PFSK-1 (cell line): ENCODE measurements around the gene FAM9C.

ENCODE experiments used
- FOXP2 ChIP-seq: optimal IDR thresholded peaks from 2 replicates; pipeline ENCODE3; 2011; ENCODE audit warnings: borderline replicate concordance, control low read depth, inconsistent platforms; ENCODE audit not compliant: insufficient read depth; ENCODE audit errors: extremely low read length, extremely low read depth
- POLR2AphosphoS5 ChIP-seq: IDR thresholded peaks from 2 replicates; pipeline ENCODE4 v1.6.1; 2012; ENCODE audit warnings: low read depth, mild to moderate bottlenecking, control low read depth, low read length, moderate library complexity
- SIN3A ChIP-seq: IDR thresholded peaks from 2 replicates; pipeline ENCODE4 v1.6.1; 2012; ENCODE audit warnings: mild to moderate bottlenecking, low read length, moderate library complexity, borderline replicate concordance; ENCODE audit not compliant: insufficient read depth
- TAF1 ChIP-seq: IDR thresholded peaks from 2 replicates; pipeline ENCODE4 v1.6.1; 2012; ENCODE audit warnings: low read length, control low read depth, borderline replicate concordance; ENCODE audit not compliant: insufficient read depth
- TF ChIP-seq, protein P1 (sequence below), 2 experiments: IDR thresholded peaks; 2 replicates each; pipeline versions ENCODE4 v1.6.1 to v1.8.0; 2011 to 2012; ENCODE audit warnings: low read depth in 2 of 2, low read length in 2 of 2, control low read depth in 1 of 2, inconsistent platforms in 1 of 2, mild to moderate bottlenecking in 1 of 2, moderate library complexity in 1 of 2; ENCODE audit not compliant: insufficient read depth in 1 of 2

FAM9C gene

DNA sequence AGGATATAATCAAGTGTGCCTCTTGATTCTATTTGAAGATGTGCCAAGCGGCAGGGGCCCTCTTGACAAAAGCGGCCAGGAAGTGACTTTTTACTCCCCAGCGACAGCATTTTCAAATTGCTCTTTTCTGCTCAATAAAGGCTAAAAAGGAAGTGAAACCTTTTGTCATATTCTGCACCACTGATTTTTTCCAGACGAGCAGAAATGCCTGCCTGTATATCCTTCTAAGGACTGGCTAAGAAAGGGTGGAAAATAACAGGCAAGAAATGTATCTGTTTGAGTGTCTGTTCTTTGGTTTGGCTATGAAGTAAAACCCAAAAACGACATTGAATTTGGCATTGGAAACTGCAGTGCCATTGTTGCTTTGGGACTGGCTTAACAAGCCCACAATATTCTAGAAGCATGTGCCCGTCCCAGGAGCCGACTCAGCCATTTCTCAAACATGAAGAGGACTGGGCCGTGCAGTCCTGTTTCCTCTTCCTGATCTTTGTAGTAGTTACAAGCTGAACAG lies 44.1 kb downstream of the FAM9C start:
- TF ChIP-seq, protein P1, sequence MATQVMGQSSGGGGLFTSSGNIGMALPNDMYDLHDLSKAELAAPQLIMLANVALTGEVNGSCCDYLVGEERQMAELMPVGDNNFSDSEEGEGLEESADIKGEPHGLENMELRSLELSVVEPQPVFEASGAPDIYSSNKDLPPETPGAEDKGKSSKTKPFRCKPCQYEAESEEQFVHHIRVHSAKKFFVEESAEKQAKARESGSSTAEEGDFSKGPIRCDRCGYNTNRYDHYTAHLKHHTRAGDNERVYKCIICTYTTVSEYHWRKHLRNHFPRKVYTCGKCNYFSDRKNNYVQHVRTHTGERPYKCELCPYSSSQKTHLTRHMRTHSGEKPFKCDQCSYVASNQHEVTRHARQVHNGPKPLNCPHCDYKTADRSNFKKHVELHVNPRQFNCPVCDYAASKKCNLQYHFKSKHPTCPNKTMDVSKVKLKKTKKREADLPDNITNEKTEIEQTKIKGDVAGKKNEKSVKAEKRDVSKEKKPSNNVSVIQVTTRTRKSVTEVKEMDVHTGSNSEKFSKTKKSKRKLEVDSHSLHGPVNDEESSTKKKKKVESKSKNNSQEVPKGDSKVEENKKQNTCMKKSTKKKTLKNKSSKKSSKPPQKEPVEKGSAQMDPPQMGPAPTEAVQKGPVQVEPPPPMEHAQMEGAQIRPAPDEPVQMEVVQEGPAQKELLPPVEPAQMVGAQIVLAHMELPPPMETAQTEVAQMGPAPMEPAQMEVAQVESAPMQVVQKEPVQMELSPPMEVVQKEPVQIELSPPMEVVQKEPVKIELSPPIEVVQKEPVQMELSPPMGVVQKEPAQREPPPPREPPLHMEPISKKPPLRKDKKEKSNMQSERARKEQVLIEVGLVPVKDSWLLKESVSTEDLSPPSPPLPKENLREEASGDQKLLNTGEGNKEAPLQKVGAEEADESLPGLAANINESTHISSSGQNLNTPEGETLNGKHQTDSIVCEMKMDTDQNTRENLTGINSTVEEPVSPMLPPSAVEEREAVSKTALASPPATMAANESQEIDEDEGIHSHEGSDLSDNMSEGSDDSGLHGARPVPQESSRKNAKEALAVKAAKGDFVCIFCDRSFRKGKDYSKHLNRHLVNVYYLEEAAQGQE (IDR thresholded peaks at IDR 0.05; ENCODE audit: insufficient read depth in 1 of 2, low read depth in 2 of 2, low read length in 2 of 2) = no peak
- TF ChIP-seq SIN3A (no peak), POLR2AphosphoS5 (no peak), TAF1 (no peak), FOXP2 (no peak)

DNA sequence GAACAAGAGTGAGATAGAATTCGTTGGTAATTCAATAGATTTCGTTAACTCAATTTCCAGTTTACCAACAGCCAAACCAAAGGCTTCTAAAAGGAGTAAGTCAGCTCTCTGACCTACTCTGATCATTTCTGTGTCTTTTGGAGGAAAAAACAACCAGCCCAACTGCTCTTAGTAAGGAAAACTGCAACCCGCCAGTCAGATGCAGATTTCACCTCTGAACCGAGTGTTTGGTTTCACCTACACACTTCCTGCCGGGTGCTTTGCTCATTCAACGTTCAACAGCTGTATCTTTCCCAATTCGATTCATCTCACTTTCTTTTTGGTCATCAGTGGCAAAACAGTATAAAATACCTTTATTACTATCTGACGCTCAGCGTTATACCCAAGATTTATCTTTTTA lies 45.0 kb downstream of the FAM9C start:
- no peak for TF ChIP-seq TAF1
- TF ChIP-seq FOXP2 = no peak
- TF ChIP-seq POLR2AphosphoS5 = no peak
- TF ChIP-seq, protein P1 (IDR thresholded peaks at IDR 0.05; ENCODE audit: insufficient read depth in 1 of 2, low read depth in 2 of 2, low read length in 2 of 2) = no peak
- TF ChIP-seq SIN3A = no peak

DNA sequence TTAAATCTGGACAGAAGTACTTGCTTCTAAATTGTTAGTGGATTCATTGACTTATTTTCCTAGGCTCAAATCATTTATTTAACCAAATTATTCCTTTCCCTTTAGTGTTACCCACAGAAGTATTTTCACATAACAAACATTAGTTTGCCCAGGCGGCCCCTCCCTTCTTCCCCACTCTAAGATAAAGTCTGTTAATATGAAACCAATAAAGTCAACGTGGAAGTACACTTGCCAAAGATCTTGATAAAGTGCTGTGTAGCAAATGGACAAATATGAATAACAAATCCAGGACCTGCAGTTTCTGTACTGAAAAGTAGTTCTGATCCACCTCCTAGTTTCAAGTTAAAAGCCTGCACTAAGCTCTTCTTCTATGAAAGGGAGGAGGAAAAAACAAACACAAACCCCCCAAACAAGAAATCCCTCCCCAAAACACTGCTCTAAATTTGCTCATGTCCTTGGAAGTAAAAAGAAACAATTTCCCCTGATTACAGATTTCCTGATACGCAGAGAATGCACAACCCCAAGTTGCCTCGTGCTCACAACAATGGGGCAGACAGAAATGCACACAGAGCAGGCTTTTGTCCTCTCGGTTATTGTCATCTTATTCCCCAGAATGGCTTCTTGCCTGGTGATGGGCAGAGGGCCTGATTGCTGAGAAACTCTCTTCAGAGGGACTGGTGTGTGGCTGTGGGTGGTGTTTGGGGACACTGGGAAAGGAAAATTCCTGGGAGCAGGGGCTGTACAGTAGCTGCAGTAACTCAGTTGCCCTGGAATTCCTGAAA lies 46.3 kb downstream of the FAM9C start:
- TF ChIP-seq, protein P1 (IDR thresholded peaks at IDR 0.05; ENCODE audit: insufficient read depth in 1 of 2, low read depth in 2 of 2, low read length in 2 of 2) = no peak
- TF ChIP-seq POLR2AphosphoS5 (no peak), SIN3A (no peak), FOXP2 (no peak), TAF1 (no peak)

DNA sequence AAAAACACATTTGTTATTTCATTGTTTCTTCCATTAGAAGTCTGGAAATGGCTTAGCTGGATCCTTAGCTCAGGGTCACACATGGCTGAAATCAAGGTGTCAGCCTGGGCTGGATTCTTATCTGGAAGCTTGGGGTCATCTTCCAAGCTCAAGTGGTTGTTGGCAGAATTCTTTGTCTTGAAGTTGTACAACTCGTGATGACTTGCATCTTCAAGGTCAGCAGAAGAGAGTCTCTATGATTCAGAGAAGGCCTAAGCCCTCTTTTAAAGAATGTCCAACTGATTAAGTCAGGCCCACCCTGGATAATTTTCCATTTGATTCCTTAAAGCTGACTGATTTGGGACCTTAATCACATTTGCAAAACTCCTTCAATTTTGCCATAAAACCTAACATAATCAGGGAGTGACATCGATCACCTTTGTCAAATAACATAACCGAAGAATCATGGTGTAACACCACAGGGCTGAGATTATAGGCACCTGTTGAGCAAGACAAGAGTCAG lies 47.4 kb downstream of the FAM9C start:
- TF ChIP-seq, protein P1 (IDR thresholded peaks at IDR 0.05; ENCODE audit: insufficient read depth in 1 of 2, low read depth in 2 of 2, low read length in 2 of 2) = no peak
- TF ChIP-seq SIN3A (no peak), POLR2AphosphoS5 (no peak), FOXP2 (no peak), TAF1 (no peak)
